ENCODE results near the gene RUNX2.

Gene RUNX2

DNA sequence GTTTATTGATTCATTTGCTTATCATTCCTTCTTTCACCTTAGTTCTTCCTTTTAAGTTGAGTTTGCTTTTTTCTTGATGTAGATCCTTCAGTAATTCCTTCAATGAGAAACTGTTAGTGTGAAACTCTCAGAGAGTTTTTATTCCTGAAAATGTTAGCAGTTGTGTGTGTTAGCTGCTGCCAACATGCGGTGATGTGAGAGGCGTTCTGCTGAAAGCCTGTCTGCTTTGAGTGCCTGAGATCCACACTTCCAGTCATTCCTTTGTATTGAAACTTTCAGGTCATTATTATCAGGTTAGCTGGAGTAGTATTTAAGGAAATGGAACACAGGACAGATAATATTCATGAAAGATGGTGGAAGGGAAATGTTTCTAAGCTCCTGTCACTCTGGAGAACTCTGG is 119.6 kb downstream of the RUNX2 start:
- Histone ChIP-seq H4K8ac (ENCODE audit: low read depth, low read length) (no peak overlapping the region), H3K9me3 (ENCODE audit: insufficient read depth, low read depth, low read length) (peaks cover 1% of the 10 kb centered on the region), H3K79me1 (ENCODE audit: low read length) (no peaks in the 10 kb centered on the region), H2BK5ac (ENCODE audit: low read depth, low read length, poor library complexity) (no peak overlapping the region), H3K79me2 (ENCODE audit: control insufficient read depth, insufficient read depth, low read length, poor library complexity) (no peaks in the 10 kb centered on the region), H3K18ac (ENCODE audit: low read length) (no peak overlapping the region), H3K27me3 (ENCODE audit: insufficient read depth, low read length) (no peaks in the 10 kb centered on the region), H2BK12ac (ENCODE audit: low read length) (no peak overlapping the region), H3K23ac (ENCODE audit: low read length) (no peak overlapping the region), H3K27ac (ENCODE audit: low read depth, low read length) (no peak overlapping the region), H3K4me1 (ENCODE audit: control insufficient read depth in 1 of 2, insufficient read depth in 2 of 2, low read length in 2 of 2) (peaks cover 0 to 8% of the 10 kb centered on the region in 2 experiments), H2AK5ac (ENCODE audit: low read length) (no peak overlapping the region), H3K4me3 (ENCODE audit: low read depth, low read length) (no peak overlapping the region), H3K4me2 (ENCODE audit: low read length) (no peak overlapping the region), H3K36me3 (ENCODE audit: control insufficient read depth in 1 of 2, insufficient read depth in 2 of 2, low read length in 2 of 2) (peaks cover 0 to under 1% of the 10 kb centered on the region in 2 experiments), H3K9ac (ENCODE audit: low read length) (no peak overlapping the region), H2BK120ac (ENCODE audit: insufficient read depth, low read length, poor library complexity) (no peak overlapping the region), H4K91ac (ENCODE audit: low read depth, low read length) (no peak overlapping the region), H3K4ac (ENCODE audit: low read depth, low read length) (no peak overlapping the region), H4K12ac (ENCODE audit: low read depth, low read length) (no peak overlapping the region), H3K14ac (ENCODE audit: low read length) (no peak overlapping the region), H2AFZ (ENCODE audit: insufficient read depth, low read length, poor library complexity) (no peak overlapping the region)
- WGBS (ENCODE audit: extremely low coverage, insufficient coverage, insufficient read length), result no CpG with 5 or more reads among the region's 2 CpGs
- no peak for DNase-seq

DNA sequence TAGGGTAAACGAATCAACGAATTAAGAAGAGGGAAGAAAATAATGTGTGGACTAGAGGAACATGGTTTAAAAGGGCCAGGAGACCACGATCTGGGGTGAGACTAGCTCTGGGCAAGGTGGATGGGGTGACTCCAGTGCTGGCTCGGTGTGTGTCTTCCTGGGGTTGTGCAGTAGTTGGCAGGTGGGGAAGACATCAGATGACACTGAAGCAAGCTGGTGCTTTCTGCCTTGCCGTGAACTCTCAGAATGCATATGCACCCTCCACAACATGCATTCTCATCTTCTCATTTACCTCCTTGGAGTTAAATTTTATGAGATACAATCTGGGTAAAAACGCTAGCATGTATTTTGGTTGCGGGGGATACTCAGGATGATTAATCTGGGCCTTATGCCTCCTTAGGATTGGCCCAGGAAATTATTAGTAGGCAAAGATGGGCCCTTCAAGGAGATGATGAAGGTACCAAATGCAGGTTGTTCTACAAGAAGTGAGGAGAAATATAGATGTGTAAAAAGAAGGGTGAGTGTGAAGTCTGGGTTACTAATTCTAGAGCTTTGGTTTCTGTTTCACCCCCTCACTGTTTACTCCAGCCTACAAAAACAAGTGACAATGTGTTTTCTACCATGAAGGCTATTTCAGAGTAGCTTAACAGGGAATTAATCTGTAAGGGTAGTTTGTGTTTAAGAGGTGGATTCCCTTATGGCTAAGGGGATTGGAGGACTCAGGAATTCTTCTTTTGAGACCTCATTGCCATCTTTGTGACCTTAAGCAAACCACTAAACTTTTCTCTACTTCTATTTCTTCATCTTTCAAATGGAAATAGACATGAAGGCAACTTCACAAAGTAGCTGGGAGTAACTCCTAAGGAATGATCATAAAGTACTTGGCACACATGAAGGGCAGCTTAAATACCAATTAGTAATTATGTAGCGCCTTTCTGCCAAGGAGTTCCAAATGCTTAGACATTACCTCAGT is 120.6 kb downstream of the RUNX2 start:
- Histone ChIP-seq H3K79me1 (ENCODE audit: low read length) (no peaks in the 10 kb centered on the region), H3K4me1 (ENCODE audit: control insufficient read depth in 1 of 2, insufficient read depth in 2 of 2, low read length in 2 of 2) (peaks cover 0 to 8% of the 10 kb centered on the region in 2 experiments), H3K14ac (ENCODE audit: low read length) (no peak overlapping the region), H3K9ac (ENCODE audit: low read length) (no peak overlapping the region), H3K23ac (ENCODE audit: low read length) (no peak overlapping the region), H3K79me2 (ENCODE audit: control insufficient read depth, insufficient read depth, low read length, poor library complexity) (no peaks in the 10 kb centered on the region), H4K91ac (ENCODE audit: low read depth, low read length) (no peak overlapping the region), H3K9me3 (ENCODE audit: insufficient read depth, low read depth, low read length) (peaks cover 1% of the 10 kb centered on the region), H2AK5ac (ENCODE audit: low read length) (no peak overlapping the region), H3K18ac (ENCODE audit: low read length) (peak overlapping the region; percentile 51), H3K4ac (ENCODE audit: low read depth, low read length) (no peak overlapping the region), H3K27me3 (ENCODE audit: insufficient read depth, low read length) (no peaks in the 10 kb centered on the region), H2AFZ (ENCODE audit: insufficient read depth, low read length, poor library complexity) (no peak overlapping the region), H2BK5ac (ENCODE audit: low read depth, low read length, poor library complexity) (no peak overlapping the region), H2BK12ac (ENCODE audit: low read length) (no peak overlapping the region), H3K4me2 (ENCODE audit: low read length) (no peak overlapping the region), H3K36me3 (ENCODE audit: control insufficient read depth in 1 of 2, insufficient read depth in 2 of 2, low read length in 2 of 2) (no peaks in the 10 kb centered on the region), H2BK120ac (ENCODE audit: insufficient read depth, low read length, poor library complexity) (no peak overlapping the region), H4K8ac (ENCODE audit: low read depth, low read length) (no peak overlapping the region), H4K12ac (ENCODE audit: low read depth, low read length) (no peak overlapping the region), H3K4me3 (ENCODE audit: low read depth, low read length) (no peak overlapping the region), H3K27ac (ENCODE audit: low read depth, low read length) (no peak overlapping the region)
- 100% methylated on average over 2 of the region's 8 CpGs for WGBS (ENCODE audit: extremely low coverage, insufficient coverage, insufficient read length)
- DNase-seq, result no peak

DNA sequence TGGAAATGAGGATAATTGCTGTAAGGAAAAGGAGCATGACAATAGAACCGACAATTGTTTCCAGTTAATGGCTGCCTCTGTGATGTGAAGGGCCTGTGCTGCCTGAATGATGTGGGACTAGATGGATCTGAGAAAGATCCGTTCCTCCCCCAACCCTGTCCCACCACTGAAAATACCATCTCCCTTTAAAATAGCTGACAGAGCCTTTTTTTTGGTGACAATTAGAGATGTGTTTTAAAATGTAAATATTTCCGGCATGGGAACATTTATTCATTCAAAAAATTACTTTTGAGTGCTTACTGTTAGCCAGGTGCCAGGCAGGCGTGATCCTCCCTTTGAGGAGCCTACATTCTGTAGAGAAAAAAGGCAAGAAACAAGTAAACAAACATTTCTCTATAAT is 122.0 kb downstream of the RUNX2 start:
- Histone ChIP-seq H4K12ac (ENCODE audit: low read depth, low read length) (no peak overlapping the region), H4K91ac (ENCODE audit: low read depth, low read length) (no peak overlapping the region), H3K27me3 (ENCODE audit: insufficient read depth, low read length) (no peaks in the 10 kb centered on the region), H2BK12ac (ENCODE audit: low read length) (no peak overlapping the region), H3K4ac (ENCODE audit: low read depth, low read length) (no peak overlapping the region), H4K8ac (ENCODE audit: low read depth, low read length) (no peak overlapping the region), H3K14ac (ENCODE audit: low read length) (no peak overlapping the region), H3K18ac (ENCODE audit: low read length) (no peak overlapping the region), H3K9ac (ENCODE audit: low read length) (no peak overlapping the region), H3K23ac (ENCODE audit: low read length) (no peak overlapping the region), H3K36me3 (ENCODE audit: control insufficient read depth in 1 of 2, insufficient read depth in 2 of 2, low read length in 2 of 2) (no peaks in the 10 kb centered on the region), H3K9me3 (ENCODE audit: insufficient read depth, low read depth, low read length) (peaks cover 1% of the 10 kb centered on the region), H3K27ac (ENCODE audit: low read depth, low read length) (no peak overlapping the region), H3K4me2 (ENCODE audit: low read length) (no peak overlapping the region), H2BK5ac (ENCODE audit: low read depth, low read length, poor library complexity) (no peak overlapping the region), H2BK120ac (ENCODE audit: insufficient read depth, low read length, poor library complexity) (no peak overlapping the region), H3K79me1 (ENCODE audit: low read length) (no peaks in the 10 kb centered on the region), H2AK5ac (ENCODE audit: low read length) (no peak overlapping the region), H3K79me2 (ENCODE audit: control insufficient read depth, insufficient read depth, low read length, poor library complexity) (no peaks in the 10 kb centered on the region), H3K4me3 (ENCODE audit: low read depth, low read length) (no peak overlapping the region), H2AFZ (ENCODE audit: insufficient read depth, low read length, poor library complexity) (no peak overlapping the region), H3K4me1 (ENCODE audit: control insufficient read depth in 1 of 2, insufficient read depth in 2 of 2, low read length in 2 of 2) (peaks cover 0 to 10% of the 10 kb centered on the region in 2 experiments)
- WGBS (ENCODE audit: extremely low coverage, insufficient coverage, insufficient read length), result no CpG with 5 or more reads among the region's 4 CpGs
- DNase-seq, result no peak

DNA sequence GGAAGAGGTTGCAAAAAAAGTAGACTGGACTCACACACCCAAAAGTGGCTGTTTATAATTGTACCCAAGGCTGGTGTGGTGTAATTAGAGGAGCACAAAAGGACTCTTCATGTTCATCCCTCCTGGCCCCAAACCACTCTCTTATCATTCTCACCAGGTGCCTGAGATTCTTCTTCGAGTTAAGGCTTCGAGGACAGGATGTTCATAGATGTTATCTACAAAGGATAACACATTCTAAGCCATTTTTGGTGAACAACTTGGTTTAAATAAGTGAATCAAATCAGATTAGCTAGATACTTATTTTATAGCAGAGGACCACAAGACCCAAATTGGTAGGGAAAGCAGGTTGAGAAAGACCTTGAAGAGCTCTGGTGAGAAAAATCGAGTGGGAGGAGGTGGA is 122.7 kb downstream of the RUNX2 start:
- Histone ChIP-seq H3K79me2 (ENCODE audit: control insufficient read depth, insufficient read depth, low read length, poor library complexity) (no peaks in the 10 kb centered on the region), H3K36me3 (ENCODE audit: control insufficient read depth in 1 of 2, insufficient read depth in 2 of 2, low read length in 2 of 2) (no peaks in the 10 kb centered on the region), H4K8ac (ENCODE audit: low read depth, low read length) (no peak overlapping the region), H2BK5ac (ENCODE audit: low read depth, low read length, poor library complexity) (no peak overlapping the region), H3K14ac (ENCODE audit: low read length) (no peak overlapping the region), H3K27ac (ENCODE audit: low read depth, low read length) (no peak overlapping the region), H3K4me1 (ENCODE audit: control insufficient read depth in 1 of 2, insufficient read depth in 2 of 2, low read length in 2 of 2) (peaks cover 0 to 7% of the 10 kb centered on the region in 2 experiments), H3K4me3 (ENCODE audit: low read depth, low read length) (no peak overlapping the region), H3K9ac (ENCODE audit: low read length) (no peak overlapping the region), H4K91ac (ENCODE audit: low read depth, low read length) (no peak overlapping the region), H3K18ac (ENCODE audit: low read length) (no peak overlapping the region), H3K9me3 (ENCODE audit: insufficient read depth, low read depth, low read length) (peaks cover 1% of the 10 kb centered on the region), H3K23ac (ENCODE audit: low read length) (no peak overlapping the region), H2BK12ac (ENCODE audit: low read length) (no peak overlapping the region), H2AFZ (ENCODE audit: insufficient read depth, low read length, poor library complexity) (no peak overlapping the region), H4K12ac (ENCODE audit: low read depth, low read length) (no peak overlapping the region), H3K27me3 (ENCODE audit: insufficient read depth, low read length) (no peaks in the 10 kb centered on the region), H2BK120ac (ENCODE audit: insufficient read depth, low read length, poor library complexity) (no peak overlapping the region), H2AK5ac (ENCODE audit: low read length) (no peak overlapping the region), H3K4me2 (ENCODE audit: low read length) (no peak overlapping the region), H3K4ac (ENCODE audit: low read depth, low read length) (no peak overlapping the region), H3K79me1 (ENCODE audit: low read length) (no peaks in the 10 kb centered on the region)
- DNase-seq, result no peak
- no CpG with 5 or more reads among the region's 3 CpGs for WGBS (ENCODE audit: extremely low coverage, insufficient coverage, insufficient read length)

All from trophoblast cell (in vitro differentiated cells and primary cell).